KMS-11 (cell line): ENCODE results near the gene EDARADD.
"Not testable (repeated sequence)": the region's sequence is repeated elsewhere in the genome, so short reads cannot be mapped to it uniquely, and the experiment has no call there.

Source experiments
- H2AFZ ChIP-seq: fragments of 200-600 bp; sonication (generic); 2 replicates; pipeline ENCODE4 v1.6.1; 2016; ENCODE audit warnings: antibody characterized with exemption, mixed run types, low read depth
- H3K27ac ChIP-seq: fragments of 200-600 bp; sonication (generic); 2 replicates; pipeline ENCODE4 v1.6.1; 2016; ENCODE audit warnings: mild to moderate bottlenecking, mixed run types
- H3K27me3 ChIP-seq: fragments of 200-600 bp; sonication (generic); 2 replicates; pipeline ENCODE4 v1.6.1; 2017; ENCODE audit warnings: mild to moderate bottlenecking, low read depth, mixed run types, moderate library complexity; ENCODE audit not compliant: insufficient read depth
- H3K36me3 ChIP-seq: fragments of 200-600 bp; sonication (generic); 2 replicates; pipeline ENCODE4 v1.6.1; 2017; ENCODE audit warnings: mild to moderate bottlenecking, mixed run types; ENCODE audit not compliant: insufficient read depth
- H3K4me1 ChIP-seq: fragments of 200-600 bp; sonication (generic); 2 replicates; pipeline ENCODE4 v1.6.1; 2016; ENCODE audit warnings: mild to moderate bottlenecking, low read depth, mixed run types; ENCODE audit not compliant: poor library complexity, severe bottlenecking
- H3K4me2 ChIP-seq: fragments of 200-600 bp; sonication (generic); 2 replicates; pipeline ENCODE4 v1.7.0; 2016; ENCODE audit warnings: mild to moderate bottlenecking, mixed run types
- H3K4me3 ChIP-seq: fragments of 200-600 bp; sonication (generic); IDR thresholded peaks from 2 replicates; pipeline ENCODE4 v1.6.1; 2017; ENCODE audit warnings: low read depth, low read length, mixed read lengths; ENCODE audit not compliant: insufficient read depth
- H3K79me2 ChIP-seq: fragments of 200-600 bp; sonication (generic); 2 replicates; pipeline ENCODE4 v1.6.1; 2016; ENCODE audit warnings: low read depth, mixed run types; ENCODE audit not compliant: insufficient read depth
- H3K9ac ChIP-seq: fragments of 200-600 bp; sonication (generic); 2 replicates; pipeline ENCODE4 v1.6.1; 2016; ENCODE audit warnings: mild to moderate bottlenecking, mixed run types
- H4K20me1 ChIP-seq: fragments of 200-600 bp; sonication (generic); 2 replicates; pipeline ENCODE4 v1.6.1; 2016; ENCODE audit warnings: mild to moderate bottlenecking, mixed run types; ENCODE audit not compliant: insufficient read depth
- TF ChIP-seq, protein P1 (sequence below): fragments of 200-600 bp; sonication (generic); conservative IDR thresholded peaks from 2 replicates; pipeline ENCODE4 v1.6.1; 2017; ENCODE audit warnings: low read depth, mild to moderate bottlenecking, antibody characterized with exemption, low read length, moderate library complexity, mixed read lengths

The EDARADD gene

GRCh38 chr1:236351875-236352573 is 42.1 kb upstream of the EDARADD start:
- no peaks in the 10 kb centered on the region for H3K36me3 ChIP-seq
- H3K4me3 ChIP-seq = no peak overlapping the region
- H3K27me3 ChIP-seq = no peaks in the 10 kb centered on the region
- H3K4me1 ChIP-seq = no peaks in the 10 kb centered on the region
- no peaks in the 10 kb centered on the region for H4K20me1 ChIP-seq
- TF ChIP-seq, protein P1, sequence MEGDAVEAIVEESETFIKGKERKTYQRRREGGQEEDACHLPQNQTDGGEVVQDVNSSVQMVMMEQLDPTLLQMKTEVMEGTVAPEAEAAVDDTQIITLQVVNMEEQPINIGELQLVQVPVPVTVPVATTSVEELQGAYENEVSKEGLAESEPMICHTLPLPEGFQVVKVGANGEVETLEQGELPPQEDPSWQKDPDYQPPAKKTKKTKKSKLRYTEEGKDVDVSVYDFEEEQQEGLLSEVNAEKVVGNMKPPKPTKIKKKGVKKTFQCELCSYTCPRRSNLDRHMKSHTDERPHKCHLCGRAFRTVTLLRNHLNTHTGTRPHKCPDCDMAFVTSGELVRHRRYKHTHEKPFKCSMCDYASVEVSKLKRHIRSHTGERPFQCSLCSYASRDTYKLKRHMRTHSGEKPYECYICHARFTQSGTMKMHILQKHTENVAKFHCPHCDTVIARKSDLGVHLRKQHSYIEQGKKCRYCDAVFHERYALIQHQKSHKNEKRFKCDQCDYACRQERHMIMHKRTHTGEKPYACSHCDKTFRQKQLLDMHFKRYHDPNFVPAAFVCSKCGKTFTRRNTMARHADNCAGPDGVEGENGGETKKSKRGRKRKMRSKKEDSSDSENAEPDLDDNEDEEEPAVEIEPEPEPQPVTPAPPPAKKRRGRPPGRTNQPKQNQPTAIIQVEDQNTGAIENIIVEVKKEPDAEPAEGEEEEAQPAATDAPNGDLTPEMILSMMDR = no peak
- no peaks in the 10 kb centered on the region for H3K79me2 ChIP-seq
- no peak overlapping the region for H3K27ac ChIP-seq
- H2AFZ ChIP-seq = no peak overlapping the region
- no peak overlapping the region for H3K9ac ChIP-seq
- H3K4me2 ChIP-seq = no peak overlapping the region

GRCh38 chr1:236352747-236353146 is 41.3 kb upstream of the EDARADD start:
- H3K4me1 ChIP-seq, H3K79me2 ChIP-seq, H3K36me3 ChIP-seq, H3K4me2 ChIP-seq, H2AFZ ChIP-seq, H3K27me3 ChIP-seq, H3K27ac ChIP-seq, H3K9ac ChIP-seq, H4K20me1 ChIP-seq, H3K4me3 ChIP-seq: not testable (repeated sequence)

DNA sequence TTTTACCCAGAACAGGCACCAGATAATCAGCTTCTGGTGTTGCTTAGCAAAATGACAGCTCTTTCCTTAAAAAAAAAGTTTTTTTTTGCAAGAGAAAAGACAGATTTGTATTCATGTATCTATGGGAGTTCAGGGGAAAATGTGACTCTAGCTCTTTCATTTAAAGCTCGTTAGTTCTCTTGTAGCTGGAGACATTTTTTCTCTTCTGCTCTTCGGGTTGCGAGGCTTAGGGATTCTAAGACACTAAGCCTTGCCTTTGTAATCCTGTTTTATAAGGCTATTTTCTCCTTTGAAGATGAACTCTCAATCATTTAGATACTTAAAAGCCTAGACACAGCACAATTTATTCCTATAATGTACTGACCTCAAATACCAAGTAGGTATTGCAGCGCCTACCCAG is 40.3 kb upstream of the EDARADD start:
- no peaks in the 10 kb centered on the region for H3K27me3 ChIP-seq
- TF ChIP-seq, protein P1 = no peak
- no peaks in the 10 kb centered on the region for H4K20me1 ChIP-seq
- no peak overlapping the region for H3K27ac ChIP-seq
- no peak overlapping the region for H3K9ac ChIP-seq
- no peaks in the 10 kb centered on the region for H3K36me3 ChIP-seq
- H3K4me1 ChIP-seq = no peaks in the 10 kb centered on the region
- H3K4me2 ChIP-seq = no peak overlapping the region
- H3K4me3 ChIP-seq = no peak overlapping the region
- H3K79me2 ChIP-seq = no peaks in the 10 kb centered on the region
- no peak overlapping the region for H2AFZ ChIP-seq

- TF ChIP-seq, protein P1 = no peak
- no peaks in the 10 kb centered on the region for H3K79me2 ChIP-seq
- H3K36me3 ChIP-seq = no peaks in the 10 kb centered on the region
- H3K27ac ChIP-seq = no peak overlapping the region
- H3K4me2 ChIP-seq = no peak overlapping the region
- no peaks in the 10 kb centered on the region for H3K4me1 ChIP-seq
- H3K4me3 ChIP-seq = no peak overlapping the region
- H4K20me1 ChIP-seq = no peaks in the 10 kb centered on the region
- no peak overlapping the region for H3K9ac ChIP-seq
- no peaks in the 10 kb centered on the region for H3K27me3 ChIP-seq
- H2AFZ ChIP-seq = no peak overlapping the region
Measured at GRCh38 chr1:236354330-236355147, 39.5 kb upstream of the EDARADD start.

DNA sequence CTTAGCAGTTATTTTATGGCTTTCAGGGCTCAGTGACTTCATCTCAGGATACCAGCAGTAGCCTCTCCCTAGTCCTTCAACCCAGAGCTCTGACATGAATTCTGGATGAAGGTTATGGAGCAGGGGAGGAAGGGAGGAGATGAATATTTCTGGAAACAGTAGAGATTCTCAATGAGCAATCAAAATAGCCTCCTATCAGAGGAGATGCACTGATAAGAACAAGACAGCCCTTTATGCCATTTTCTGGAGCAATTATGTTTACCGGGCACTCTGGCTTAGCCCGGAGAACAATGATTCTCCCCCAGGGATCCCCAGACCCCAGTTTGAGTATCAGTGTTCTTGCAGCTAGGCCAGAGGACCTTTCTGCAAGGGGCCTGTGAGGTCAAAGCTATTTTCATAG is 37.9 kb upstream of the EDARADD start:
- no peaks in the 10 kb centered on the region for H3K4me1 ChIP-seq
- no peak overlapping the region for H3K4me3 ChIP-seq
- no peaks in the 10 kb centered on the region for H3K79me2 ChIP-seq
- no peaks in the 10 kb centered on the region for H3K36me3 ChIP-seq
- no peak overlapping the region for H3K4me2 ChIP-seq
- no peak overlapping the region for H3K27ac ChIP-seq
- TF ChIP-seq, protein P1 = no peak
- no peak overlapping the region for H3K9ac ChIP-seq
- no peak overlapping the region for H2AFZ ChIP-seq
- no peaks in the 10 kb centered on the region for H3K27me3 ChIP-seq
- H4K20me1 ChIP-seq = no peaks in the 10 kb centered on the region
